Pancreas (tissue), 10 donors: Measurements from ENCODE around the gene TSC22D4. TPM values are rescaled to one million over a fixed set of nuclear protein-coding genes. Genes with fewer than 3 reads are reported as not detected.
A peak's percentile ranks its signal among the peaks of the same experiment; 100 is the strongest.

Source experiments
- ATAC-seq, 4 donors: fragments of 200-7000 bp; cut with Tn5 transposase; one replicate each; pipeline versions ENCODE4 v1.8.0 to v1.9.1; 2020; ENCODE audit warnings: mild to moderate bottlenecking in 4 of 4, moderate library complexity in 4 of 4
- DNase-seq, 6 donors: peaks; one replicate each; pipeline ENCODE4 v3.0.0-alpha.2; 2020
- FAIRE-seq: peaks from 2 replicates; lab custom pipeline; 2012; peaks lifted over from hg19 to GRCh38; lab: Jason Lieb, UNC
- H3K27ac ChIP-seq, 4 donors: fragments of 200-600 bp; sonication (generic); 1 replicate in 3 of 4; 2 replicates in 1 of 4; pipeline versions ENCODE4 v1.5.0 to v1.8.0; 2020
- H3K27me3 ChIP-seq, 4 donors: fragments of 200-600 bp; one replicate each; pipeline ENCODE4 v1.8.0; 2021
- H3K36me3 ChIP-seq, 3 donors: fragments of 200-600 bp; sonication (generic) in 1 of 3; one replicate each; pipeline versions ENCODE4 v1.5.0 to v1.8.0; 2020 to 2021
- H3K4me1 ChIP-seq, 3 donors: fragments of 200-600 bp; one replicate each; pipeline ENCODE4 v1.8.0; 2021
- H3K4me3 ChIP-seq, 4 donors: fragments of 200-600 bp; sonication (generic) in 2 of 4; one replicate each; pipeline versions ENCODE4 v1.5.0 to v1.8.0; 2020 to 2021
- H3K9me3 ChIP-seq, 4 donors: fragments of 200-600 bp; one replicate each; pipeline ENCODE4 v1.8.0; 2021
- CTCF ChIP-seq, 4 donors: fragments of 200-600 bp; sonication (generic) in 3 of 4; IDR thresholded peaks; one replicate each; pipeline versions ENCODE4 v1.5.0 to v1.8.0; 2021; ENCODE audit warnings: antibody characterized with exemption in 4 of 4
- WGBS, 2 donors: extraction: QIAGEN DNeasy Blood & Tissue Kit; methylation state at CpG; one replicate each; pipeline ENCODE4 v1.1.7; 2013; 5-methylcytosine and 5-hydroxymethylcytosine counted together
- intact Hi-C, 3 donors: fragments of 100-400 bp; cut with DNase I; formaldehyde crosslinking; loops; one replicate each; pipeline versions ENCODE4 v1.11.1 to v1.14.2; 2022
- polyA plus RNA-seq, 2 donors: library from polyadenylated mRNA; stranded (reverse); fragments of 200-250 nt; gene quantifications; one replicate each; pipeline ENCODE4 v1.2.3, GENCODE V29; 2013
- total RNA-seq, 6 donors: library from RNA; stranded (reverse); fragmentation: NEBNext Ultra II Directional in 4 of 6; extraction: Animal tissue kit (Norgen Biotek cat#: 25700) in 4 of 6; gene quantifications; one replicate each; pipeline versions ENCODE4 v1.2.1 to v1.2.4, GENCODE V29; 2021 to 2023
- donor health status: healthy with polysubstance abuse.
- donor health status: DM: no; HTN: no; CAD: no; lungs with moderate emphysema.
- donor health status: DM: no; HTN: no; CAD: no.
- donor health status: control.
- donor health status: control.
- donor health status: Bipolar disorder and iron deficiency.
- donor health status: DM: yes; HTN: yes; CAD: no.
- donor health status: DM: no; HTN: no; CAD: no.
- donor health status: DM: no; HTN: no; CAD: no.
- donor health status: DM: yes; HTN: yes; CAD: no.

The TSC22D4 gene
- total and polyA plus RNA-seq, 8 donors = 17.4 to 44.6 (median 20.8) TPM

GRCh38 chr7:100519580-100519979, 40.6 kb upstream of the TSC22D4 start:
- FAIRE-seq (no peak), DNase-seq (no peak), ATAC-seq (no peak)
- H3K27me3 ChIP-seq = no peaks in the 10 kb centered on the region
- no peak overlapping the region for H3K4me3 ChIP-seq
- no peaks in the 10 kb centered on the region for H3K9me3 ChIP-seq
- no peaks in the 10 kb centered on the region for H3K4me1 ChIP-seq
- intact Hi-C loops = no loop called here
- no peak for TF ChIP-seq CTCF (IDR thresholded peaks at IDR 0.05)
- 82 to 85% methylated on average over 6 of the region's 6 CpGs for WGBS, 2 donors
- no peaks in the 10 kb centered on the region for H3K36me3 ChIP-seq
- H3K27ac ChIP-seq = no peak overlapping the region

DNA sequence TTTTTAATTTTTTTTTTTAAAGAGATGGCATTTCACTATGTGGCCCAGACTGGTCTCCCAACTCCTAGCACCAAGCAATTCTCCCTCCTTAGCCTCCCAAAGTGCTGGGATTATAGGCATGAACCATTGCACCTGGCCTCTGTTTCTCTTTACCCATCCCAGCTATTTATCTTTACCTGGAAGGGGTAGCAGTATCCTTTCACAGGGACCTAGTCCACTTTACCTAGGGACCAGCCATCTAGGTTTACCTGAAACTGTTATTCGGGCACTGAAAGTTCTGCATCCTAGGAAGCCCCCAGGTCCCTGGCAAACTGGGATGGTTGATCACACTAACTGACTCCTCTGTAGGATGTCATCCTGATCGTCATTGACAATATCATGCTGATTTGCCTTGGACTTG, 38.3 kb upstream of the TSC22D4 start:
- no peak for FAIRE-seq
- no peaks in the 10 kb centered on the region for H3K4me1 ChIP-seq
- H3K9me3 ChIP-seq = no peaks in the 10 kb centered on the region
- 63 to 77% methylated on average over 2 of the region's 2 CpGs for WGBS, 2 donors
- TF ChIP-seq CTCF (IDR thresholded peaks at IDR 0.05) = no peak
- no peak overlapping the region for H3K27ac ChIP-seq
- no peaks in the 10 kb centered on the region for H3K36me3 ChIP-seq
- intact Hi-C loops = no loop called here
- no peak overlapping the region for H3K4me3 ChIP-seq
- no peaks in the 10 kb centered on the region for H3K27me3 ChIP-seq
- DNase-seq = no peak
- ATAC-seq = no peak

DNA sequence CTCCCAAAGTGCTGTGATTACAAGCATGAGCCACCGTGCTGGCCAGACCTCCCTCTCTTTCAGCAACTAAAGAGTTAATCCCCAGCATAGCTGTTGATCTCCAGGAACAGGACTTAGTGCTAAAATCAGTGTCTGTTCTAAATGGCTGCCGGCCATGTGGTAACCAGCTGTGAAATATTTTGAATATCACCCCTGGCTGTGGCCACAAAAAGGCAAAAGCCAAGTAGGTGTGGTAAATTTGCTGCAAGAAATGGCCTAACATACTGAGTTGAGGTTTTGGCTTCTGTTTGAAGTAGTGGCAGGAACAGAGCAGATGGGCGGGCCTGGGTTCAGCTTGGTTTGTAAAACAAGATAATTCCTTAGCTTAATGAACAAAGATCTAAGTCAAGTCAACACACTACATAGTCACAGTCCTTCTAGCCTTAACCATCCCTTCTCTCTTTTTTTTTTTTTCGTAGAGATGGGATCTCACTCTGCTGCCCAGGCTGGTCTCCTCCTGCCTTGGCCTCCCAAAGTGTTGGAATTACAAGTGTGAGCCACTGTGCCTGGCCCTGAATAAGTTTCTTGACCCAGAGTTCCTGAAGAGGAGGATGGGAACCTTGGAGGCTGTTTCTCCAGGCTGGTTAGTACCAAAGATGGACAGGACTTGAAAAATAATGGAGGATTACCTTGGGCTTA, 37.3 kb upstream of the TSC22D4 start:
- intact Hi-C loops = no loop called here
- FAIRE-seq = no peak
- no peak for TF ChIP-seq CTCF (IDR thresholded peaks at IDR 0.05)
- no peaks in the 10 kb centered on the region for H3K9me3 ChIP-seq
- WGBS, 2 donors = 66 to 78% methylated on average over 4 of the region's 4 CpGs
- no peaks in the 10 kb centered on the region for H3K27me3 ChIP-seq
- peak in 3 of 4 donors; percentile 35 to 75 (median 48) for ATAC-seq
- no peak overlapping the region for H3K4me3 ChIP-seq
- no peaks in the 10 kb centered on the region for H3K4me1 ChIP-seq
- DNase-seq = no peak
- H3K27ac ChIP-seq = no peak overlapping the region
- no peaks in the 10 kb centered on the region for H3K36me3 ChIP-seq

DNA sequence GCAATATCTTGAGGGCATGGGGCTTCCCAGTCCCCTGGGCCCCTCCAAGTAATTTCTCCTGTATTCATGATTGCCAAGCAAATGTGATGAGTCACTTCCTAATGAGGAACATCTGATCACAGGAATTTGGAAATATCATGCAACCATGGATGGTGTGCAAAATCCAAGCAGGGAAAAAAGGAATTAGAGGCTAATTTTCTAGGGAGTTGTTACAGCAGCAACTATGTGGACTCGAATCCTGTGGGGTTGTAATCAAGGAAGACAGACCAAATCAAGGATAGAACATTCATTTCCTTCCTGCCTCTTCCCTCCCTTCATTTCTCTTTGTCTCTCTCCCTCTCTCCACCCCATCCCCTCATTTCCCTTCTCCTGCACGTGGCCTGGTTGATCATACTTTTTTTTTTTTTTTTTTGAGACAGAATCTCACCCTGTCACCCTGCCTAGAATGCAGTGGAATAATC, 36.1 kb upstream of the TSC22D4 start:
- intact Hi-C loops = no loop called here
- 35 to 51% methylated on average over 2 of the region's 2 CpGs for WGBS, 2 donors
- Histone ChIP-seq H3K4me1 (no peaks in the 10 kb centered on the region), H3K4me3 (no peak overlapping the region), H3K27me3 (no peaks in the 10 kb centered on the region), H3K27ac (no peak overlapping the region), H3K9me3 (no peaks in the 10 kb centered on the region), H3K36me3 (no peaks in the 10 kb centered on the region)
- FAIRE-seq (no peak), ATAC-seq (peak in 1 of 4 donors; percentile 45), DNase-seq (no peak)
- no peak for TF ChIP-seq CTCF (IDR thresholded peaks at IDR 0.05)

DNA sequence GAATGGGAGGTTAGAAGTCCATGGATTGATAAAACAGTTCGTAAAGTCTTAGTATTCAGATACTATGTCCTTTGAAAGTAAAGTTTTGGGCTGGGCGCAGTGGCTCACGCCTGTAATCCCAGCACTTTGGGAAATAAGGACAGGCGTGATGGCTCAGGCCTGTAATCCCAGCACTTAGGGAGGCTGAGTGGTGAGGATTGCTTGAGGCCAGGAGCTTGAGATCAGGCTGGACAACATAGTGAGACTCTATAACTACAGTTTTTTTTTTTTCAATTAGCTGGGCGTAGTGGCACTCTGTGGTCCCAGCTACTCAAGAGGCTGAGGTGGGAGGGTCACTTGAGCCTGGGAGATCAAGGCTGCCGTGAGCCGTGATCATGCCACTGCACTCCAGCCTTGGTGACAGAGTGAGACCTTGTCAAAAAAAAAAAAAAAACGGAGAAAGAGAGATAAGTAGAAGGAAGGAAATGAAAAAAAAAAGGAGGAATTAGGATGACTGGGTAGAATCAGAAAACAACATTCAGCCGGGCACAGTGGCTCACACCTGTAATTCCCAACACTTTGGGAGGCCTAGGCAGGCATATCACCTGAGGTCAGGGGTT, 34.3 kb upstream of the TSC22D4 start:
- no peaks in the 10 kb centered on the region for H3K27me3 ChIP-seq
- H3K4me1 ChIP-seq = no peaks in the 10 kb centered on the region
- H3K9me3 ChIP-seq = no peaks in the 10 kb centered on the region
- FAIRE-seq = no peak
- intact Hi-C loops = no loop called here
- WGBS, 2 donors = 77 to 78% methylated on average over 9 of the region's 9 CpGs
- no peak overlapping the region for H3K27ac ChIP-seq
- no peak overlapping the region for H3K4me3 ChIP-seq
- ATAC-seq = no peak
- no peak for DNase-seq
- TF ChIP-seq CTCF (IDR thresholded peaks at IDR 0.05) = no peak
- no peaks in the 10 kb centered on the region for H3K36me3 ChIP-seq
